Activated naive CD4-positive, alpha-beta T cell treated with anti-CD3 and anti-CD28 coated beads, Interleukin-2, amount 10 ng/mL, durations not matched to agents 7 days and 5 days (primary cell): ENCODE results near the gene KICS2.
"Not testable (repeated sequence)": the region's sequence is repeated elsewhere in the genome, so short reads cannot be mapped to it uniquely, and the experiment has no call there.

Experiments used
- CTCF ChIA-PET: fragments of 350-600 bp; sonication (Branson Sonifier 250); formaldehyde crosslinking; loops from one replicate; lab custom pipeline; 2021; ENCODE audit warnings: antibody characterized with exemption; lab: Charles Lee
- DNase-seq: peaks from one replicate; pipeline ENCODE4 v3.0.0-alpha.2; 2020
- H3K27ac Mint-ChIP-seq: one replicate; pipeline ENCODE4 v1.8.0; 2021; ENCODE audit warnings: mild to moderate bottlenecking, moderate library complexity, mixed read lengths
- H3K27me3 Mint-ChIP-seq: one replicate; pipeline ENCODE4 v1.8.0; 2021; ENCODE audit warnings: mild to moderate bottlenecking, mixed read lengths
- H3K36me3 Mint-ChIP-seq: one replicate; pipeline ENCODE4 v1.8.0; 2021; ENCODE audit warnings: mixed read lengths
- H3K4me1 Mint-ChIP-seq: one replicate; pipeline ENCODE4 v1.8.0; 2021; ENCODE audit warnings: mixed read lengths
- H3K4me3 Mint-ChIP-seq: one replicate; pipeline ENCODE4 v1.8.0; 2021; ENCODE audit warnings: mild to moderate bottlenecking, moderate library complexity, mixed read lengths
- H3K9me3 Mint-ChIP-seq: one replicate; pipeline ENCODE4 v1.8.0; 2021; ENCODE audit warnings: mixed read lengths

KICS2 gene

GRCh38 chr12:64203036-64203435 lies 19.1 kb downstream of the KICS2 start:
- Mint-ChIP-seq H3K27ac (no peak overlapping the region), H3K4me1 (no peaks in the 10 kb centered on the region), H3K4me3 (no peak overlapping the region), H3K36me3 (peaks cover 18% of the 10 kb centered on the region), H3K9me3 (no peaks in the 10 kb centered on the region), H3K27me3 (no peaks in the 10 kb centered on the region)
- DNase-seq = no peak
- CTCF ChIA-PET = no interaction called here

- H3K9me3 Mint-ChIP-seq, CTCF ChIA-PET, H3K4me1 Mint-ChIP-seq, H3K27ac Mint-ChIP-seq, H3K4me3 Mint-ChIP-seq, H3K27me3 Mint-ChIP-seq, DNase-seq: not testable (repeated sequence)
- peaks cover 22% of the 10 kb centered on the region for H3K36me3 Mint-ChIP-seq
Observed at GRCh38 chr12:64195841-64196240, 26.3 kb downstream of the KICS2 start.

- H3K4me1 Mint-ChIP-seq = peaks cover 8% of the 10 kb centered on the region
- CTCF ChIA-PET = no interaction called here
- no peaks in the 10 kb centered on the region for H3K9me3 Mint-ChIP-seq
- H3K36me3 Mint-ChIP-seq = peaks cover 22% of the 10 kb centered on the region
- H3K4me3 Mint-ChIP-seq = no peak overlapping the region
- no peak for DNase-seq
- no peaks in the 10 kb centered on the region for H3K27me3 Mint-ChIP-seq
- no peak overlapping the region for H3K27ac Mint-ChIP-seq
Observed at GRCh38 chr12:64194333-64195149, 27.6 kb downstream of the KICS2 start.

GRCh38 chr12:64193931-64194330 lies 28.2 kb downstream of the KICS2 start:
- H3K27ac Mint-ChIP-seq = no peak overlapping the region
- CTCF ChIA-PET = no interaction called here
- peaks cover 8% of the 10 kb centered on the region for H3K4me1 Mint-ChIP-seq
- peaks cover 22% of the 10 kb centered on the region for H3K36me3 Mint-ChIP-seq
- no peaks in the 10 kb centered on the region for H3K27me3 Mint-ChIP-seq
- no peaks in the 10 kb centered on the region for H3K9me3 Mint-ChIP-seq
- no peak overlapping the region for H3K4me3 Mint-ChIP-seq
- no peak for DNase-seq

- Mint-ChIP-seq H3K9me3 (no peaks in the 10 kb centered on the region), H3K27ac (no peak overlapping the region), H3K4me3 (no peak overlapping the region), H3K36me3 (peaks cover 22% of the 10 kb centered on the region), H3K4me1 (peaks cover 8% of the 10 kb centered on the region), H3K27me3 (no peaks in the 10 kb centered on the region)
- DNase-seq = no peak
- CTCF ChIA-PET = no interaction called here
Observed at GRCh38 chr12:64192644-64193444, 29.3 kb downstream of the KICS2 start.

DNA sequence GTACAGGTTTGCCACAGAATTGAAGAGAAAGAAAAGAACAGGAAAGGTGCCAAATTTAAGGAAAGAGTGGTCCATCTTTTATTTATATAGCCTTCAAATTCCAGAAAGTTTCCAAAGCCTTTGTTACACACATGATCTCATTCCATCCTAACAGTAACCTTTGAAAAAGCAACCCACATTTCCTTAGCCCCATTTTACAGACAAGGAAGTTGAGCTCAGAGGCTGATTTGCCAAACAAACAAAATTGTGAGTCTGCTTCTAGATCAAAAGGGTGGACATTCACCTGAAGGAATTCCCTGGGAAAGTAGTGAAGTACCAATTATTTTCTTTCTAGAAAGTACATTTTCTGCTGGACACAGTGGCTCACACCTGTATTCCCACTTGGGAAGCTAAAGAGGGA lies 32.0 kb downstream of the KICS2 start:
- Mint-ChIP-seq H3K36me3 (peaks cover 21% of the 10 kb centered on the region), H3K27me3 (no peaks in the 10 kb centered on the region), H3K9me3 (no peaks in the 10 kb centered on the region), H3K4me1 (peaks cover 8% of the 10 kb centered on the region), H3K27ac (no peak overlapping the region), H3K4me3 (no peak overlapping the region)
- CTCF ChIA-PET = no interaction called here
- no peak for DNase-seq

- Mint-ChIP-seq H3K27ac (no peak overlapping the region), H3K9me3 (no peaks in the 10 kb centered on the region), H3K4me3 (no peak overlapping the region), H3K4me1 (peaks cover 8% of the 10 kb centered on the region), H3K36me3 (peaks cover 17% of the 10 kb centered on the region), H3K27me3 (no peaks in the 10 kb centered on the region)
- CTCF ChIA-PET = no interaction called here
- DNase-seq = no peak
Observed at GRCh38 chr12:64189530-64189929, 32.6 kb downstream of the KICS2 start.

- Mint-ChIP-seq H3K9me3 (no peaks in the 10 kb centered on the region), H3K4me3 (no peak overlapping the region), H3K27ac (no peak overlapping the region), H3K36me3 (peaks cover 5% of the 10 kb centered on the region), H3K4me1 (peaks cover 3% of the 10 kb centered on the region), H3K27me3 (no peaks in the 10 kb centered on the region)
- DNase-seq = no peak
- CTCF ChIA-PET = no interaction called here
Observed at GRCh38 chr12:64187794-64188193, 34.3 kb downstream of the KICS2 start.

DNA sequence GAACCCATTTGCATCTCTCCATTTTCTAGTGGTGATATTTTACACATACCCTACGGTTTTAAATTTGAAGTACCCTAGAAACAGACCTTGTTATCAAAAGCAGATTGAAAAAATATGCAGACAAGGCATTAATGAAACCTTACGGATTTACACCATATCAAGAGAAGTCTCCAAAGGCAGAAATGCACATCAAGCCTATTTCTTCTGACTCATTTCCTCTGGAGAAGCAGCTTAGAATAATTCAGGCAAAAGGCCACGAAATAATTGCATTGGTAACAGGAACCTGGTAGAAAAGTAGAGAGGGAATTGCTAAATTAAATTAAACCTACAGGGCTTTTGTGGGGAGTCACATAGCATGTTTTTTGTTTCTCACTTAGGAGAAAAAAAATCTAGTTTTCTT lies 34.7 kb downstream of the KICS2 start:
- Mint-ChIP-seq H3K36me3 (peaks cover 1% of the 10 kb centered on the region), H3K27ac (no peak overlapping the region), H3K9me3 (no peaks in the 10 kb centered on the region), H3K27me3 (no peaks in the 10 kb centered on the region), H3K4me3 (no peak overlapping the region), H3K4me1 (no peaks in the 10 kb centered on the region)
- CTCF ChIA-PET = no interaction called here
- no peak for DNase-seq

DNA sequence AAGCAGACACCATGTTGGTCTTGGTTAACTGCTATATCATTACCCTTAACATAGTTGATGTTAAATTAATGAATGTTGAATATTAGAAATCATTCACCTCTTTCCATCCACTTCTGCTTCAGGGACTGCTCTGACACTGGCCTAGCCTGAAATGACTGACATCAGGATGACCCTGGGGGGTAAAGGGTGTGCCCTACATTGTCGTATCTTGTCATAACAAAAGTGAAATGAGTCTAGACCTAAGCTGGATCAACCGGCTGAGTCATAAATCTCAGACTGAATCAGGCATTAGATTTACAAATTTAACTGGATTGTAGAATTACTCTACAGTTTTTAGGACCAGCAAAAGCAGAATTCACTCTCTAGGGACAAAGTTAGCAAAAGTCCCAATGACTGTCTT lies 35.3 kb downstream of the KICS2 start:
- Mint-ChIP-seq H3K9me3 (no peaks in the 10 kb centered on the region), H3K27me3 (no peaks in the 10 kb centered on the region), H3K36me3 (no peaks in the 10 kb centered on the region), H3K27ac (no peak overlapping the region), H3K4me1 (no peaks in the 10 kb centered on the region), H3K4me3 (no peak overlapping the region)
- no peak for DNase-seq
- CTCF ChIA-PET = no interaction called here

DNA sequence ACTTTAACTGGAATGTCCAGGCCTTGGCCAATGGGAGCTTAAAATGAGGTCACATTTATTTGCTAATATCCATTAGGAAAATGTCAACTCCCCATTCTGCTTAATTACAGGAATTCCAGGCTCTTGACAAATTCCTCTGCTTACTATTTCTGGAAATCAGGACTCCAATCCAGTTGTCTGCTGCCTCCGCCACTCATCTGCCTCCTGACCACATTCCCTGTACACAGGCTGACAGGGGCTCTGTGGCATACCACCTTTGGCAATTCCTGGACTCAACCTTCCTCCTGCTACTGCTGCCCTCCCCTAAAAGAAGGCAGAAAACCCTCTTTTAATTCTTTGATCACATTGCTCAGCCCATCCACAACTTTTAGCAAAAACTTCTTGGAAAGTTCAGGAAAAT lies 37.9 kb downstream of the KICS2 start:
- no peaks in the 10 kb centered on the region for H3K4me1 Mint-ChIP-seq
- no peak overlapping the region for H3K4me3 Mint-ChIP-seq
- H3K27ac Mint-ChIP-seq = no peak overlapping the region
- no peak for DNase-seq
- CTCF ChIA-PET = no interaction called here
- H3K27me3 Mint-ChIP-seq = no peaks in the 10 kb centered on the region
- H3K36me3 Mint-ChIP-seq = no peaks in the 10 kb centered on the region
- no peaks in the 10 kb centered on the region for H3K9me3 Mint-ChIP-seq

DNA sequence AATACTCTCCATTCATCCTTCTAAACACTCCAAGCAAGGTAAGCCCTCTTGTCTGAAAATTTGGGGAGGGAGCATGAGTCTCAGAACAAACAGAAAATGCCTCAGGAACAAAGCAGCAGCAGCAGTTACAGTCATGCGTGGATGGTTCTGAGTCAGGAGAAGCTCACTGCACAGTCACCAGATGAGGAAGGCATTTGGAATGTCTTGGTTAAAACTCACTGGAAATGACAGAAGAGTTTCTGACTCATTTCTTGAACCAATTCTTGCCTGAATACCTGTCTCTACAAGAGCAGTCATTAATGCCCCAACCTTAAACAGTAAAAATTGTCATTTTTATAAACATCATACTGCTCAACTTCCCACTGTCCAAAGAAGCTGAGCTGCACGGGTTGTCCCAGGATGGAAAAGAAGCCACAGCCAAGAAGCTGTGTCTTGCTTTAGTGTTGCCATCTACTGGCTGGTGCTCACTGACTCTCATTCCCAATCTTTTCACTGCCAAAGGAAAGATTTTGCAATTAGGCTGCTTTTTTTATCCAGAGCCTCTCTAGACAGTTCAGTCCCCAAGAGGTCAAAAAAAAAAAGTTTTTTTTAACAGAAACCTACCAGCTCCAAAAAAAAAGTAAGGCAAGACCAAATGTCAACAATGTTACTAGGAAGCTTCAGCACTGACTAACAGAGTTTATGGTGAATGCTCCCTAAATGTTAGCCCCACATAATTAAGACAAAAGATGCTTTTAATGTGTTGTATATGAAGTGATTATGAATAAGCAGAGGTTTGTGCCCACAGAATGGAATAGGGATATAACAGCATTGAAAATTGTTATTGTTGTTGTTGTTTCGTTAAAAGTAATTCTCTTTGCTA lies 40.4 kb downstream of the KICS2 start:
- CTCF ChIA-PET = interaction anchor here (0.6 to 0.8 kb wide), 2 partner anchors 198 to 396 kb away, joined by 3 read pairs; no protein-coding TSS in a partner anchor
- Mint-ChIP-seq H3K27me3 (no peaks in the 10 kb centered on the region), H3K9me3 (no peaks in the 10 kb centered on the region), H3K4me3 (no peak overlapping the region), H3K27ac (no peak overlapping the region), H3K4me1 (no peaks in the 10 kb centered on the region), H3K36me3 (no peaks in the 10 kb centered on the region)
- DNase-seq = no peak

DNA sequence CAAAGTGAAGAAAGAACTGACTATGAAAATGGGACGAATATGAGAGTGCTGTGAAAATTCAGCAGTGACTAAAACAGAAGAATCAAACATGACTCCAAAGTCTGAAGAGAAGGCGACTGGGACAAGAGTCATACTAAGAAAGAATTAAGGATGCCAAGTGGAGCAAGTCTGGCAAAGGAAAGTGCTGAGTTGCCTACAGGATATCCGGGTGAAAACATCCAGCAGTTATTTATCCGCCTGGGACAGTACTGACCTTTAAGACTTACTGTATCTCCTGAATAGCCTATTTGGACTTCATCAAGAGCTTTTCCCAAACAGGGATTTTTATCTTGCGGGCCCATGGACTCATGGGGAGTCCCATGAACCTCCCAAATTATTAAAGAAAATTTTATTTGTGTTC lies 41.1 kb downstream of the KICS2 start:
- H3K4me3 Mint-ChIP-seq = no peak overlapping the region
- H3K27me3 Mint-ChIP-seq = no peaks in the 10 kb centered on the region
- no peaks in the 10 kb centered on the region for H3K36me3 Mint-ChIP-seq
- CTCF ChIA-PET = no interaction called here
- H3K4me1 Mint-ChIP-seq = no peaks in the 10 kb centered on the region
- H3K27ac Mint-ChIP-seq = no peak overlapping the region
- H3K9me3 Mint-ChIP-seq = no peaks in the 10 kb centered on the region
- DNase-seq = no peak

- H3K27ac Mint-ChIP-seq = no peak overlapping the region
- H3K4me1 Mint-ChIP-seq = no peaks in the 10 kb centered on the region
- H3K4me3 Mint-ChIP-seq = no peak overlapping the region
- no peaks in the 10 kb centered on the region for H3K27me3 Mint-ChIP-seq
- H3K9me3 Mint-ChIP-seq = no peaks in the 10 kb centered on the region
- CTCF ChIA-PET = no interaction called here
- DNase-seq = no peak
- no peaks in the 10 kb centered on the region for H3K36me3 Mint-ChIP-seq
Observed at GRCh38 chr12:64178122-64178521, 44.0 kb downstream of the KICS2 start.
